Activated T-cell treated with anti-CD3 and anti-CD28 coated beads, Interleukin-2, amount 50 U/mL, for 72 hours (primary cell): ENCODE data around the gene NFIX. TPM values are rescaled to one million over a fixed set of nuclear protein-coding genes. Genes with fewer than 3 reads are reported as not detected.

Experiments
- ATAC-seq, 2 donors: fragments of 150-1000 bp; cut with Tn5 transposase; replicated peaks in 1 of 2; 2 replicates each; pipeline ENCODE4 v1.10.0; 2021; ENCODE audit warnings: moderate library complexity in 2 of 2, mild to moderate bottlenecking in 1 of 2
- DNase-seq, 2 donors: peaks; one replicate each; pipeline ENCODE4 v3.0.0; 2021 to 2022; ENCODE audit warnings: mixed read lengths in 1 of 2
- H3K27ac Mint-ChIP-seq: one replicate; pipeline ENCODE4 v1.8.0; 2022; ENCODE audit warnings: mild to moderate bottlenecking, moderate library complexity, mixed read lengths
- H3K27me3 Mint-ChIP-seq: one replicate; pipeline ENCODE4 v1.8.0; 2022; ENCODE audit warnings: low read depth, mixed read lengths
- H3K36me3 Mint-ChIP-seq, 2 donors: one replicate each; pipeline ENCODE4 v1.8.0; 2022; ENCODE audit warnings: mixed read lengths in 2 of 2, mild to moderate bottlenecking in 1 of 2; ENCODE audit not compliant: insufficient read depth in 2 of 2
- H3K4me1 Mint-ChIP-seq: one replicate; pipeline ENCODE4 v1.8.0; 2022; ENCODE audit warnings: low read depth, mixed read lengths
- H3K4me3 Mint-ChIP-seq, 2 donors: one replicate each; pipeline ENCODE4 v1.8.0; 2022; ENCODE audit warnings: mild to moderate bottlenecking in 2 of 2, mixed read lengths in 2 of 2, moderate library complexity in 2 of 2
- H3K9me3 Mint-ChIP-seq, 2 donors: one replicate each; pipeline ENCODE4 v1.8.0; 2022; ENCODE audit warnings: mixed read lengths in 2 of 2
- total RNA-seq, 2 donors: library from RNA; stranded (reverse); gene quantifications; one replicate each; pipeline ENCODE4 v1.2.3, GENCODE V29; 2022

The NFIX gene
- total RNA-seq, 2 donors from 2014 or later = 2.2 to 2.8 TPM

GRCh38 chr19:12997967-12998940, 3.0 kb downstream of the NFIX start:
- H3K36me3 Mint-ChIP-seq = peaks cover 0 to 4% of the 10 kb centered on the region in 2 donors
- peak overlapping the region in 1 of 2 donors; percentile 19 for H3K4me3 Mint-ChIP-seq
- H3K4me1 Mint-ChIP-seq = peaks cover 7% of the 10 kb centered on the region
- H3K9me3 Mint-ChIP-seq = no peaks in the 10 kb centered on the region
- H3K27me3 Mint-ChIP-seq = peaks cover 14% of the 10 kb centered on the region
- no peak overlapping the region for H3K27ac Mint-ChIP-seq
- ATAC-seq (no peak), DNase-seq (no peak)

- no peak overlapping the region for H3K4me3 Mint-ChIP-seq
- no peaks in the 10 kb centered on the region for H3K4me1 Mint-ChIP-seq
- no peak for ATAC-seq
- no peaks in the 10 kb centered on the region for H3K27me3 Mint-ChIP-seq
- no peaks in the 10 kb centered on the region for H3K9me3 Mint-ChIP-seq
- DNase-seq = no peak
- H3K36me3 Mint-ChIP-seq = no peaks in the 10 kb centered on the region
- H3K27ac Mint-ChIP-seq = no peak overlapping the region
Observed at GRCh38 chr19:13001166-13001501, 5.9 kb downstream of the NFIX start.

- Mint-ChIP-seq H3K27me3 (no peaks in the 10 kb centered on the region), H3K4me3 (no peak overlapping the region), H3K27ac (no peak overlapping the region), H3K9me3 (no peaks in the 10 kb centered on the region), H3K4me1 (no peaks in the 10 kb centered on the region), H3K36me3 (no peaks in the 10 kb centered on the region)
- ATAC-seq = no peak
- DNase-seq = no peak
Observed at GRCh38 chr19:13001502-13002165, 6.4 kb downstream of the NFIX start.

- no peaks in the 10 kb centered on the region for H3K9me3 Mint-ChIP-seq
- H3K4me1 Mint-ChIP-seq = no peaks in the 10 kb centered on the region
- H3K27me3 Mint-ChIP-seq = no peaks in the 10 kb centered on the region
- no peaks in the 10 kb centered on the region for H3K36me3 Mint-ChIP-seq
- ATAC-seq (no peak), DNase-seq (no peak)
- no peak overlapping the region for H3K4me3 Mint-ChIP-seq
- no peak overlapping the region for H3K27ac Mint-ChIP-seq
Observed at GRCh38 chr19:13002166-13002898, 7.1 kb downstream of the NFIX start.

- H3K36me3 Mint-ChIP-seq = no peaks in the 10 kb centered on the region
- H3K4me1 Mint-ChIP-seq = no peaks in the 10 kb centered on the region
- no peaks in the 10 kb centered on the region for H3K9me3 Mint-ChIP-seq
- DNase-seq (no peak), ATAC-seq (no peak)
- no peaks in the 10 kb centered on the region for H3K27me3 Mint-ChIP-seq
- H3K4me3 Mint-ChIP-seq = no peak overlapping the region
- H3K27ac Mint-ChIP-seq = no peak overlapping the region
Observed at GRCh38 chr19:13003081-13003480, 7.8 kb downstream of the NFIX start.

- no peak overlapping the region for H3K27ac Mint-ChIP-seq
Observed at GRCh38 chr19:13004273-13004672, 9.0 kb downstream of the NFIX start.

GRCh38 chr19:13005253-13005652, 10.0 kb downstream of the NFIX start:
- Mint-ChIP-seq H3K27me3 (peaks cover 12% of the 10 kb centered on the region), H3K4me3 (no peak overlapping the region), H3K9me3 (no peaks in the 10 kb centered on the region), H3K27ac (no peak overlapping the region), H3K36me3 (no peaks in the 10 kb centered on the region), H3K4me1 (no peaks in the 10 kb centered on the region)
- ATAC-seq (no peak), DNase-seq (no peak)

More at GRCh38 chr19:13004273-13004672, 9.0 kb downstream of the NFIX start:
- ATAC-seq (no peak), DNase-seq (no peak)
- Mint-ChIP-seq H3K4me3 (no peak overlapping the region), H3K36me3 (no peaks in the 10 kb centered on the region), H3K9me3 (no peaks in the 10 kb centered on the region), H3K4me1 (no peaks in the 10 kb centered on the region), H3K27me3 (peaks cover 7% of the 10 kb centered on the region)

GRCh38 chr19:13005861-13006370, 10.6 kb downstream of the NFIX start:
- no peak for ATAC-seq
- no peaks in the 10 kb centered on the region for H3K36me3 Mint-ChIP-seq

GRCh38 chr19:13006431-13007281, 11.4 kb downstream of the NFIX start:
- Mint-ChIP-seq H3K27ac (no peak overlapping the region), H3K4me1 (peaks cover 8% of the 10 kb centered on the region)
- ATAC-seq = no peak

More at GRCh38 chr19:13005861-13006370, 10.6 kb downstream of the NFIX start:
- no peak for DNase-seq
- Mint-ChIP-seq H3K27me3 (peaks cover 18% of the 10 kb centered on the region), H3K9me3 (no peaks in the 10 kb centered on the region), H3K4me3 (no peak overlapping the region), H3K4me1 (peaks cover under 1% of the 10 kb centered on the region), H3K27ac (no peak overlapping the region)

GRCh38 chr19:13007292-13008045, 12.2 kb downstream of the NFIX start:
- H3K4me3 Mint-ChIP-seq = no peak overlapping the region
- peaks cover 12% of the 10 kb centered on the region for H3K4me1 Mint-ChIP-seq
- H3K27ac Mint-ChIP-seq = no peak overlapping the region
- no peaks in the 10 kb centered on the region for H3K9me3 Mint-ChIP-seq
- DNase-seq (no peak), ATAC-seq (no peak)
- H3K36me3 Mint-ChIP-seq = no peaks in the 10 kb centered on the region
- H3K27me3 Mint-ChIP-seq = peaks cover 32% of the 10 kb centered on the region

More at GRCh38 chr19:13006431-13007281, 11.4 kb downstream of the NFIX start:
- no peak for DNase-seq
- H3K36me3 Mint-ChIP-seq = no peaks in the 10 kb centered on the region
- peaks cover 26% of the 10 kb centered on the region for H3K27me3 Mint-ChIP-seq
- no peaks in the 10 kb centered on the region for H3K9me3 Mint-ChIP-seq
- no peak overlapping the region for H3K4me3 Mint-ChIP-seq

- Mint-ChIP-seq H3K9me3 (no peaks in the 10 kb centered on the region), H3K27me3 (peaks cover 46% of the 10 kb centered on the region), H3K4me3 (no peak overlapping the region), H3K36me3 (peaks cover 0 to 1% of the 10 kb centered on the region in 2 donors), H3K27ac (no peak overlapping the region), H3K4me1 (peaks cover 28% of the 10 kb centered on the region)
- ATAC-seq (no peak), DNase-seq (no peak)
Observed at GRCh38 chr19:13008926-13009787, 13.9 kb downstream of the NFIX start.
